Activated T-cell treated with anti-CD3 and anti-CD28 coated beads for 4 hours (primary cell): ENCODE data around the gene BIRC5.
"Not testable (repeated sequence)": the region's sequence is repeated elsewhere in the genome, so short reads cannot be mapped to it uniquely, and the experiment has no call there.

Source experiments
- DNase-seq: peaks from one replicate; pipeline ENCODE4 v3.0.0-alpha.2; 2020

Gene BIRC5

GRCh38 chr17:78214016-78214705, at the start of gene BIRC5:
TSS of gene BIRC5 (plus strand) at chr17:78214253. CDS start at chr17:78214317, 64 bp downstream.
- DNase-seq, result peak; percentile 87

- DNase-seq, result no peak
These were observed 49.1 kb upstream of the BIRC5 start for GRCh38 chr17:78164748-78165607.

GRCh38 chr17:78166416-78166815, 47.6 kb upstream of the BIRC5 start:
- no peak for DNase-seq

- DNase-seq, result peak; percentile 81
These were observed 45.7 kb upstream of the BIRC5 start, which contains the start of gene SYNGR2 for GRCh38 chr17:78168242-78168902. TSS of gene SYNGR2 (plus strand) at chr17:78168581. CDS start at chr17:78168617, 36 bp downstream.

GRCh38 chr17:78168903-78169793, 44.9 kb upstream of the BIRC5 start:
- peak; percentile 36 for DNase-seq

GRCh38 chr17:78170692-78171590, 43.1 kb upstream of the BIRC5 start:
- no peak for DNase-seq

- not testable (repeated sequence) for DNase-seq
These were observed 42.3 kb upstream of the BIRC5 start for GRCh38 chr17:78171591-78172248.

- DNase-seq, result no peak
These were observed 41.6 kb upstream of the BIRC5 start for GRCh38 chr17:78172249-78173051.

GRCh38 chr17:78173097-78173715, 40.8 kb upstream of the BIRC5 start:
- no peak for DNase-seq

GRCh38 chr17:78174346-78174869, 39.6 kb upstream of the BIRC5 start:
- DNase-seq, result no peak

- no peak for DNase-seq
These were observed 39.0 kb upstream of the BIRC5 start for GRCh38 chr17:78174870-78175642.

- DNase-seq, result no peak
These were observed 38.4 kb upstream of the BIRC5 start for GRCh38 chr17:78175643-78175981.

GRCh38 chr17:78176548-78177025, 37.5 kb upstream of the BIRC5 start:
- peak; percentile 65 for DNase-seq

GRCh38 chr17:78179372-78179771, 34.7 kb upstream of the BIRC5 start:
- DNase-seq, result no peak

- DNase-seq, result no peak
These were observed 34.0 kb upstream of the BIRC5 start for GRCh38 chr17:78180083-78180482.

- DNase-seq, result no peak
These were observed 33.5 kb upstream of the BIRC5 start for GRCh38 chr17:78180508-78180907.

- no peak for DNase-seq
These were observed 31.5 kb upstream of the BIRC5 start for GRCh38 chr17:78182504-78182903.

- DNase-seq, result no peak
These were observed 30.1 kb upstream of the BIRC5 start for GRCh38 chr17:78183916-78184315.
